ENCODE data around the gene DDO. TPM values are rescaled to one million over a fixed set of nuclear protein-coding genes. Genes with fewer than 3 reads are reported as not detected.

The DDO gene
- total RNA-seq, 4 donors from 2014 or later = 0.88 to 3.3 (median 0.97) TPM; not detected in 1

DNA sequence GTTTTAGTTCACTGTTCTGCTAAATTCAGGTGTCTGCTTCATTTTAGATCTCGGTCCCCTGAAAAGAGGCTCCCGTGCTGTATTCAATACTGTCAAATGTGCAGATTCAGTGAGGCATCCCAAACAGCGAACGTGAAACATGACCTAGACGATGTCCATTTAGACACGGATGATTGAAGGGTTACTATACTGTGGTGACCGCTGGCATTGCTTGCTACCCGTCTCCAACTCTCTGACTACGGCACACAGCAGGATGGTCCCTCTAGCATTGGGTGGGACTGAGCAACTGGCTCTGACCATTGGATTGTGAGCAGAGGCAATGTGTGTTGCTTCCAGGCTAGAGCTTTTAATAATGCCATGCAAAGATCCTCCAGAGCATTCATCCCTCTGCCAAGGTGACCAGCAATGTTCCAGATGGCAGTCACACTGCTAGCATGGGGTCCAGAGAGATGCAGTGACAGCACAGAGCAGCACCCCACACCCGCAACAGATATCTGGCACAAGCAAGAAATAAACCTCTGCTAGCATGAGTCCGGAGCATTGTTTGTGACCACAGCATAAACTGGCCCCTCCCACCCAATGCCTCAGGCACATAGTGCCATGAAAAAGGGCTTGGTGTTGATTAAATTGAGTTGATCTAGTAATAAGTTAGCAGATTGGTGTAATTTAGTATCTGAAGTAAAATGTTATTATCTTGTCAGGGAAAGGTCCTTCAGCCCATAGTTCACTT is 66.2 kb downstream of the DDO start:
- no peaks in the 10 kb centered on the region for H3K9me3 ChIP-seq
- intact Hi-C loops (cut with DNase I; ENCODE audit: low total_unique reads) = no loop called here

DNA sequence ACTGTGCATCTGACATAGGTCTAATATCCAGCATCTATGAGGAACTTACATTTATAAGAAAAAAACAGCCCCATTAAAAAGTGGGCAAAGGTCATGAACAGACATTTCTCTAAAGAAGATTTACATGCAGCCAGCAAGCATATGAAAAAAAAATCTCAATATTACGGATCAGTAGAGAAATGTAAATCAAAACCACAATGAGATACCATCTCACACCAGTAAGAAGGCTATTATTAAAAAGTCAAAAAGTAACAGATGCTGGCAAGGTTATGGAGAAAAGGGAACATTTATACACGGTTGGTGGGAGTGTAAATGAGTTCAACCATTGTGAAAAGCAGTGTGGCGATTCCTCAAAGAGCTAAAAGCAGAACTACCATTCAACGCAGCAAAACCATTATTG is 70.3 kb downstream of the DDO start:
- no peaks in the 10 kb centered on the region for H3K9me3 ChIP-seq
- TF ChIP-seq POLR2A (IDR thresholded peaks at IDR 0.05) = no peak
- TF ChIP-seq, protein P1, sequence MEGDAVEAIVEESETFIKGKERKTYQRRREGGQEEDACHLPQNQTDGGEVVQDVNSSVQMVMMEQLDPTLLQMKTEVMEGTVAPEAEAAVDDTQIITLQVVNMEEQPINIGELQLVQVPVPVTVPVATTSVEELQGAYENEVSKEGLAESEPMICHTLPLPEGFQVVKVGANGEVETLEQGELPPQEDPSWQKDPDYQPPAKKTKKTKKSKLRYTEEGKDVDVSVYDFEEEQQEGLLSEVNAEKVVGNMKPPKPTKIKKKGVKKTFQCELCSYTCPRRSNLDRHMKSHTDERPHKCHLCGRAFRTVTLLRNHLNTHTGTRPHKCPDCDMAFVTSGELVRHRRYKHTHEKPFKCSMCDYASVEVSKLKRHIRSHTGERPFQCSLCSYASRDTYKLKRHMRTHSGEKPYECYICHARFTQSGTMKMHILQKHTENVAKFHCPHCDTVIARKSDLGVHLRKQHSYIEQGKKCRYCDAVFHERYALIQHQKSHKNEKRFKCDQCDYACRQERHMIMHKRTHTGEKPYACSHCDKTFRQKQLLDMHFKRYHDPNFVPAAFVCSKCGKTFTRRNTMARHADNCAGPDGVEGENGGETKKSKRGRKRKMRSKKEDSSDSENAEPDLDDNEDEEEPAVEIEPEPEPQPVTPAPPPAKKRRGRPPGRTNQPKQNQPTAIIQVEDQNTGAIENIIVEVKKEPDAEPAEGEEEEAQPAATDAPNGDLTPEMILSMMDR (IDR thresholded peaks at IDR 0.05) = no peak
- DNase-seq = no peak
- H3K4me3 ChIP-seq = no peak overlapping the region
- no peaks in the 10 kb centered on the region for H3K27me3 ChIP-seq
- H3K27ac ChIP-seq = no peak overlapping the region
- intact Hi-C loops (cut with DNase I; ENCODE audit: low total_unique reads) = no loop called here
- H3K36me3 ChIP-seq = no peaks in the 10 kb centered on the region
- H3K4me1 ChIP-seq = peaks cover 7% of the 10 kb centered on the region in 2 donors

More for the DNA sequence above, 66.2 kb downstream of the DDO start:
- no peak for DNase-seq
- Histone ChIP-seq H3K27ac (no peak overlapping the region), H3K4me3 (no peak overlapping the region), H3K27me3 (no peaks in the 10 kb centered on the region), H3K4me1 (peaks cover 3 to 19% of the 10 kb centered on the region in 2 donors), H3K36me3 (no peaks in the 10 kb centered on the region)
- TF ChIP-seq, protein P1 (IDR thresholded peaks at IDR 0.05) = no peak
- TF ChIP-seq POLR2A (IDR thresholded peaks at IDR 0.05) = no peak

DNA sequence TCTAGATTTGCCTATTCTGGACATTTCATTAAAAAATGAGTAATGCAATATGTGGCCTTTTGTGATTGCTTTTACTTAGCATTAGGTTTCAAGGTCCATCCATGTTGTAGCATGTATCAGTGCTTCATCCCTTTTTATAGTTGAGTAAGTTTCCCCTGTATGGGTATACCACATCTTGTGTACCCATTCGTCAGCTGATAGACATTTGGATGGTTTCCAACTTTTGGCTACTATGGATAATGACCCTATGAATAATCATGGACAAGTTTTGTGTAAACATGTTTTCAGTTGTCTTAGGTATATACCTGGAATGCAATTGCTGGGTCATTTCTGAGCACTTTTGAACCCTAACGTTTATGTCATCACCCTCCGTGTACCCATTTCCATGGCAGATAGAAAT is 72.6 kb downstream of the DDO start:
- Histone ChIP-seq H3K4me3 (no peak overlapping the region), H3K36me3 (no peaks in the 10 kb centered on the region), H3K9me3 (no peaks in the 10 kb centered on the region), H3K4me1 (peaks cover 0 to 7% of the 10 kb centered on the region in 2 donors), H3K27ac (peak overlapping the region in 1 of 2 donors; percentile 2), H3K27me3 (no peaks in the 10 kb centered on the region)
- TF ChIP-seq POLR2A (IDR thresholded peaks at IDR 0.05) = no peak
- TF ChIP-seq, protein P1 (IDR thresholded peaks at IDR 0.05) = no peak
- no peak for DNase-seq
- intact Hi-C loops (cut with DNase I; ENCODE audit: low total_unique reads) = no loop called here

Other genes starting within 250 kb of the DDO start
- 10 to 100 TPM in 3 of 4 donors, 1 to 10 TPM in 1; 5.9 to 27.3 (median 17.2) TPM for gene WASF1, start 235.9 kb downstream of the DDO start, total RNA-seq
- gene CDC40, start 235.1 kb downstream of the DDO start, total RNA-seq = 10 to 100 TPM; 20.3 to 34.8 (median 23.4) TPM
- gene METTL24, start 57.2 kb downstream of the DDO start, total RNA-seq = 10 to 100 TPM in 3 of 4 donors, not detected in 1; 18.0 to 47.2 (median 30.7) TPM
- 10 to 100 TPM in 1 of 4 donors, 1 to 10 TPM in 1, not detected in 2; 2.9 to 10.8 TPM for gene SLC22A16, start 61.0 kb upstream of the DDO start, total RNA-seq